Upper lobe of left lung (tissue), 4 donors: ENCODE data around the gene CLIC3.

Source experiments
- CTCF ChIP-seq, 6 experiments: fragments of 450-650 bp in 4 of 6; fragments of 200-600 bp in 2 of 6; sonication (generic) in 2 of 6; IDR thresholded peaks; one replicate each; pipeline ENCODE4 v1.5.1; 2016 to 2019; ENCODE audit warnings: antibody characterized with exemption in 6 of 6
- EP300 ChIP-seq, 4 donors: sonication (generic); formaldehyde crosslinking; IDR thresholded peaks; one replicate each; pipeline ENCODE4 v1.5.1; 2017; ENCODE audit warnings: antibody characterized with exemption in 4 of 4, control low read depth in 2 of 4
- POLR2A ChIP-seq, 4 donors: fragments of 450-650 bp; IDR thresholded peaks; one replicate each; pipeline ENCODE4 v1.5.1; 2016 to 2017; ENCODE audit warnings: antibody characterized with exemption in 4 of 4, mild to moderate bottlenecking in 2 of 4
- POLR2AphosphoS5 ChIP-seq, 2 donors: sonication (generic); formaldehyde crosslinking; IDR thresholded peaks; one replicate each; pipeline ENCODE4 v1.5.1; 2017; ENCODE audit warnings: antibody characterized with exemption in 2 of 2

- TF ChIP-seq POLR2A (IDR thresholded peaks at IDR 0.05) = no peak
- TF ChIP-seq CTCF (IDR thresholded peaks at IDR 0.05) = no peak
- no peak for TF ChIP-seq POLR2AphosphoS5 (IDR thresholded peaks at IDR 0.05)
- no peak for TF ChIP-seq EP300 (IDR thresholded peaks at IDR 0.05)
Observed at GRCh38 chr9:136960212-136960937, 36.0 kb downstream of the CLIC3 start.
